Measurements from ENCODE around the gene SHFL.

The SHFL gene

DNA sequence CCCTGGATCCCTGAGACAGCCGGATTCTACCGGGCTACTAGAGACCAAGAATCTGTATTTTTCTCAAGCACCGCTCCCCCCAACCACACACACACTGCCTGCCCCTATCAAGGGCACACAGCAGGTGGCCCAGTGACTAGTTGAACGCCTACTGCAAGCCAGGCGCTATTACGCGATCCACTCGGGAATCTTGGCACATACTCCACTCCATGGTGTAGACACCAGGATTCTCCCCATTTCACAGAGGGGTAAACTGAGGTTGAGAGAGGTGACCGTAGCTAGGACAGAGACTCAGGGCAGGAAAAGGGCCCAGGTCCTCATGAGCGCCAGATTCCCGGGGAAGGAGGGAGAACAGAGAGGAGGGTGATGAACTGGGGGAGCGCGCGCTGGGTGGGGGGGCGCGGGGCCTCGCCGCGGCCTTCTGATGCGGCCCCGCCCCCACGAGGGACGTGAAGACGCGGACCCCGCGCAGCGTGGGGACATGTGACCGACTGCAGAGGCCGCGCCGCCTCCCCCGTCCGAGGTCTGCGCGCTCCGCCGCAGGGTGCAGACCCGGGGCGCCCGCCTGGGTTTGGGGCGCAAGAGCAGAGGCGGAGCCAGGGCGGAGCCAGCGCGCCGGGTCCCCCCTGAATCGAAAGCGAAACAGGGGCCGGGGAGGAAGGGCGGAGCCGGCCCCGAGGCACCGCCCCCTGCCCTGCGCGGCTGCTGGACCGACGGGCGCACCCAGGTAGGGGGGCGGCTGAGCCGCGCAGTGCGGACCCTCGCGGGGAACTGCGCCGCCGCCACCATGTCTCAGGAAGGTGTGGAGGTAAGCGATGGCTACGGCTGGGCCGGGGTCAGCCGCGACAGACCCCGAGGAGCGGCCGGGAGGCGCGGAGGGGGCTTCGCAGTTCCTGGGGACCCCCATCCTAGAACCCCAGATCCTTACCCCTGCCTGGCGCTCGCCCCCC, at the start of gene SHFL:
Gene SHFL, plus strand, starts transcription at position 677 of the 950 bp plus-strand sequence. Its CDS starts 111 bp downstream, at position 788.
- peaks cover 3% of the 10 kb centered on the region for H3K27me3 Mint-ChIP-seq (ENCODE audit: low read depth)

DNA sequence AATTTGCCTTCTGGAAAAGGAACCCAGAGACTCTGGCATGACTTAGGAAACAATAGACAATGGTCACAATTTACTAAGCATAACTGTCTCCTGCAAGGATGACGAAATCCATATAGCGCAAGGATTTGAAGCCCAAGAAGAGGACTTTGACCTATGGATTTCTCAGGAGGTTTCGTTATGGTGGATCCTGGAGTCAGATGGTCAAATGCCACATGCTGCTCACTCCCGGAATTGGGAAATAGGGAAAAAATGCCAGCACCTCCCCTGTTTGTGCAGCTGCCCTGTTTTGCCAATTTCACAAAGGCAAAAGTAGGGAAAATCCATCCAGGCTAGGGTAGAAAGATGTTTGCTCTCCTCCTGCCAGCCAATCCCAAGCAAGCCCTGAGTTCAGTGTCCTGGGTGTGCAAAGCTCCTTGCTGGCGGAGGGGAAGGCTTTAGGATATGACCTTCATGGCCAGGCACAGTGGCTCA, 49.5 kb upstream of the SHFL start:
- no peak overlapping the region for H3K4me3 Mint-ChIP-seq
- no peaks in the 10 kb centered on the region for H3K4me1 Mint-ChIP-seq (ENCODE audit: low read depth)
- no peaks in the 10 kb centered on the region for H3K36me3 Mint-ChIP-seq (ENCODE audit: low read depth)
- H3K27ac Mint-ChIP-seq = no peak overlapping the region
- no peaks in the 10 kb centered on the region for H3K9me3 Mint-ChIP-seq
- H3K27me3 Mint-ChIP-seq (ENCODE audit: low read depth) = peaks cover 20% of the 10 kb centered on the region

More for the DNA sequence above, at the start of gene SHFL:
- Mint-ChIP-seq H3K4me1 (ENCODE audit: low read depth) (peaks cover 12% of the 10 kb centered on the region), H3K27ac (peak within 1 kb of the TSS; percentile 85), H3K4me3 (peak within 1 kb of the TSS; percentile 87), H3K9me3 (no peaks in the 10 kb centered on the region), H3K36me3 (ENCODE audit: low read depth) (peaks cover 17% of the 10 kb centered on the region)

DNA sequence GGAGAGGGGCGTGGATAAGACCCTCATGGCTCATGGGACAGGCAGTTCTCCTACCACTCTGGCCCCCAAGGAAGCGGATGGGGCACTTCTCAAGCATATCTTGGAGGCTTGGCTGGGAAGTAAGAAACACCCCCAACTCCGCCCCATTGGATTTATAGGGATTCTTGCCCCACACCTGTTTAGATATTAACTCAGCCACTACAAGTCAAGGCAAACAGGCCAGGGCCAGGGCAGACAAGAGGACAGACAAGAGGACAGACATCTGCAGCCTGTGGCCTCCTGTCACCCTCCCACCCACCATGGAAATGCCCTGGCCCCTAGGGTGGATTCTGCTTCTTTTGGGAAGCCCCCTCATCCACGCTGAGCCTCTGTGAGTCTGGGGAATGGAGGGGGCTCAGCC, 48.8 kb upstream of the SHFL start:
- no peak overlapping the region for H3K27ac Mint-ChIP-seq
- no peak overlapping the region for H3K4me3 Mint-ChIP-seq
- H3K27me3 Mint-ChIP-seq (ENCODE audit: low read depth) = peaks cover 17% of the 10 kb centered on the region
- no peaks in the 10 kb centered on the region for H3K9me3 Mint-ChIP-seq
- H3K36me3 Mint-ChIP-seq (ENCODE audit: low read depth) = no peaks in the 10 kb centered on the region
- H3K4me1 Mint-ChIP-seq (ENCODE audit: low read depth) = no peaks in the 10 kb centered on the region

DNA sequence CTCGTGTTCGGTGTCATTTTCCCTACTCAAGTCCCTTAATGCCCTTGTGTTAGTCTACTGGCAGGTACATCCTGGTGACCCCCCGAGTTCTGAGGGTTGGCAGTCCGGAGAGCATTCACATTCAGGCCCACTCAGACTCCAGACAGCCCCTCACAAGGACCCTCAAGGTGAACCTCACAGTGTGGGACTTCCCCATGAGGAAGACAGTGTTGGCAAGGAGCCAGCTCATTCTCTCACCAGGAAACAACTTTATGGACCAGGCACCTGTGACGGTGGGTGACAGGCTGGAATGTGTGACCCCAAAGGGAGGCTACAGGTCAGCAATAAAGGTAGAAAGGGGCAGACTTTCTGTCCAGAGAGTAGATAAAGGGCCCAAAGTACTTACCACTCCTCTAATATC, 48.3 kb upstream of the SHFL start:
- no peak overlapping the region for H3K4me3 Mint-ChIP-seq
- H3K9me3 Mint-ChIP-seq = no peaks in the 10 kb centered on the region
- peaks cover 15% of the 10 kb centered on the region for H3K27me3 Mint-ChIP-seq (ENCODE audit: low read depth)
- H3K4me1 Mint-ChIP-seq (ENCODE audit: low read depth) = no peaks in the 10 kb centered on the region
- no peaks in the 10 kb centered on the region for H3K36me3 Mint-ChIP-seq (ENCODE audit: low read depth)
- H3K27ac Mint-ChIP-seq = no peak overlapping the region

DNA sequence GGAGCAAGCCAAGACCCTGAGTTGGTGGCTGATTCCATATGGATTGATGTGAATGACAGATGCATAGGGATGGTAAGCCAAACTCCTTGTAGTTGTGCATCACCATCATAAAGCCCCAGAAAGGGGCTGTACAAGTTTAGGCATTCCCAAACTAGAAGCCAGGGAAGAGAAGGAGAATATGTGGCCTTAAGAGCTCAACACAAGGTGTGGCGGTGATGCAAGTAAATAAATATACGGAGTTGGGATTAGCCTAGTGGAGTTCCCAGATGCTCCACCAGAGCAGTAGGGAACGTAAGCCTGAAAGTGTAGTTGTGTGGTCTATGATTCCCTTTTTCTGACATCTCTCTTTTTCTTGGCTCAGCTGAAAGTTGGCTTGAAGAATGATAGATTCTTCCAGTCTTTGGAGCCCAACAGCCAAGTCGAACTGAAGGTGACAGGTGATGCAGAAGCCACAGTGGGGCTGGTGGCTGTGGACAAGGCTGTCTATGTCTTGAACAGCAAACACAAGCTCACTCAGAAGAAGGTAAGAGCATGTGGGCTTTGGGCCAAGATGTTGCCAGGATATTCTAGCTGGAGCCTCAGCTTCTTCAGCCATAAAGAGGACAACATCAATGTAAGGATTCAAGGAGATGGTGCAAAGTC, 42.7 kb upstream of the SHFL start:
- H3K4me1 Mint-ChIP-seq (ENCODE audit: low read depth) = no peaks in the 10 kb centered on the region
- peaks cover 12% of the 10 kb centered on the region for H3K27me3 Mint-ChIP-seq (ENCODE audit: low read depth)
- H3K27ac Mint-ChIP-seq = no peak overlapping the region
- H3K9me3 Mint-ChIP-seq = no peaks in the 10 kb centered on the region
- no peak overlapping the region for H3K4me3 Mint-ChIP-seq
- H3K36me3 Mint-ChIP-seq (ENCODE audit: low read depth) = no peaks in the 10 kb centered on the region

DNA sequence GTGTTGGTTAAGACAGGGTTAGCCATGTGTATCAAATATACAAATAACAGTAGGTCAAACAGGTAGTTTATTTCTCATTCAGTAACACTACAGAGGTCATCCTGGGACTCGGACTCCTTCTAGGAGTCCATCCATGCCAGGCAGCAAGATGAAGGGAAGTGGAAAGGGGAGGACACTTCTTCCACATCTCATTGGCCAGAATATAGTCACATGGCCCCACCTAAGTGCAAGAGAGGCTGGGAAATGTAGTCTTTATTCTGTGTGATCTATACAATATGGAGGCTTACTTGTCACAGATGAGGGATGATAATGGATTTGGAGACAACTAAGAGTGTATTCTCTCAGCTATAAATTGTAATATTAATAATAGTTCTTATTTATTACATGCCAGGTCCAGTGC, 41.7 kb upstream of the SHFL start:
- no peaks in the 10 kb centered on the region for H3K4me1 Mint-ChIP-seq (ENCODE audit: low read depth)

DNA sequence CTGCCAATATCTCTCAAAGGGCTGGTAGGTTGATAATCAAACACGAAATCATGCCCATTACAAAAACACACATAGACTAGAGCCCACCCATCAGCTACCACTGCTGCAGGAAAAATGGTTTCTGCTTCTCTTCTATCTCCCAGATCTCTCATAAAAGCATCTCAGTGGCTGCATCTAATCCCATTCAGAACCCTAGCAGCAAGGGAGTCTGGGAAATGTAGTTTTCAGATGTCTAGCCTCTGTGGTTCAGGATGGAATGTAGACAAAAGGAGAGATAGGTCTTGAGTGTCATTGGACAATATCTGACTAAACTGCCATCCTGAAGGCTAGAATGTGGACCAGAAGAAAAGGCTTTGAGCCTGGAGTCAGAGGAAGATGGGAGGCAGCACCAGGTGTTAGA, 40.7 kb upstream of the SHFL start:
- no peaks in the 10 kb centered on the region for H3K36me3 Mint-ChIP-seq (ENCODE audit: low read depth)
- no peak overlapping the region for H3K4me3 Mint-ChIP-seq
- H3K9me3 Mint-ChIP-seq = no peaks in the 10 kb centered on the region
- H3K27ac Mint-ChIP-seq = no peak overlapping the region
- H3K27me3 Mint-ChIP-seq (ENCODE audit: low read depth) = peaks cover 12% of the 10 kb centered on the region
- no peaks in the 10 kb centered on the region for H3K4me1 Mint-ChIP-seq (ENCODE audit: low read depth)

More for the DNA sequence above, 41.7 kb upstream of the SHFL start:
- H3K36me3 Mint-ChIP-seq (ENCODE audit: low read depth) = no peaks in the 10 kb centered on the region
- H3K9me3 Mint-ChIP-seq = no peaks in the 10 kb centered on the region
- peaks cover 12% of the 10 kb centered on the region for H3K27me3 Mint-ChIP-seq (ENCODE audit: low read depth)
- H3K4me3 Mint-ChIP-seq = no peak overlapping the region
- no peak overlapping the region for H3K27ac Mint-ChIP-seq

DNA sequence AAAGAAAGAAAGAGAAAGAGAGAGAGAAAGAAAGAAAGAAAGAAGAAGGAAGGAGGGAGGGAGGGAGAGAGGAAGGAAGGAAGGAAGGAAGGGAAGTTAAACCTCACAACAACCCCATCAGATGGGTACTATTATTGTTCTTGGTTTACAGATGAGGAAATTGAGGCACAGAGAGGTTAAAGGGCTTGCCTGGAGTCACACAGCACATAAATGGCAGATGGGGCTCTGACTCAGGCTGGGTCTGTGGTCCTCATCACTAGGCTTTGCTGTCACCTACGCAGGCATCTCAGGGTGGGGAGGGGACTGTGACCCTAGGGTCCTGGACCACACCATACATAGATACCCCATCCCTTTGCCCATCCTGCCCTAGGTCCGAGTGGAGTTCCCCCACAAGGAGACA, 36.5 kb upstream of the SHFL start:
- no peaks in the 10 kb centered on the region for H3K36me3 Mint-ChIP-seq (ENCODE audit: low read depth)
- no peak overlapping the region for H3K27ac Mint-ChIP-seq
- no peaks in the 10 kb centered on the region for H3K9me3 Mint-ChIP-seq
- no peak overlapping the region for H3K4me3 Mint-ChIP-seq
- H3K27me3 Mint-ChIP-seq (ENCODE audit: low read depth) = no peaks in the 10 kb centered on the region
- no peaks in the 10 kb centered on the region for H3K4me1 Mint-ChIP-seq (ENCODE audit: low read depth)

DNA sequence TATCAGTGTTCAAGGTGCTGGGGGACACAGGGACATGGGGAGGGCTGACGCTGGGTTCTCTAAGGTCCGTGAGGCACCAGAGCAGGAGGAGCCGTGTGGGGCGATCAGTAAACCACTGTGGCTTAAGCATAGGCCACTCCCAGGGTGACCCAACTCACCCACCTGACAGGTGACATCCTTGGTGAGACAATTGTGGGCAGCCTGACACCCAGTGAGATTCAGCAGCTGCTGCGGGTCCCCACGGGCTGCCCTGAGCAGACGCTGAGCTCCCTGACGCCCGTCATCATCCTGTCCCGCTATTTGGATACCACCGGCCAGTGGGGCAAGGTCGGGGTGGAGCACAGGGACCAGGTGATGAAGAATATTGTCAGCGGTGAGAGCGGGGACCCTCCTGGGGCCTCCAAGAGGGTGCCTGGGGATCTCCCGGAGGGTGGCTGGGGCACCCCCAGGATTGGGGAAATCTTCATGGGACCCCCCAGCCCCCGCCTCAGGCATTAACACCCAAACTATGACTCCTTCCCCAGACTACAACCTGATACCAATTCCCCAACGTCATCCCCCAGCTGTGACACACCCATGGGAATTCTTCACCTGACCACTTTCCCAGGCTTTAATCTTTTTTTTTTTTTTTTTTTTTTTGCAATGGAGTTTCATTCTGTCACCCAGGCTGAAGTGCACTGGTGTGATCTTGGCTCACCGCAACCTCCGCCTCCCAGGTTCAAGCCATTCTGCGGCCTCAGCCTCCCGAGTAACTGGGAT, 33.3 kb upstream of the SHFL start:
- Mint-ChIP-seq H3K9me3 (no peaks in the 10 kb centered on the region), H3K27me3 (ENCODE audit: low read depth) (no peaks in the 10 kb centered on the region), H3K4me3 (no peak overlapping the region), H3K4me1 (ENCODE audit: low read depth) (no peaks in the 10 kb centered on the region), H3K36me3 (ENCODE audit: low read depth) (no peaks in the 10 kb centered on the region), H3K27ac (no peak overlapping the region)

DNA sequence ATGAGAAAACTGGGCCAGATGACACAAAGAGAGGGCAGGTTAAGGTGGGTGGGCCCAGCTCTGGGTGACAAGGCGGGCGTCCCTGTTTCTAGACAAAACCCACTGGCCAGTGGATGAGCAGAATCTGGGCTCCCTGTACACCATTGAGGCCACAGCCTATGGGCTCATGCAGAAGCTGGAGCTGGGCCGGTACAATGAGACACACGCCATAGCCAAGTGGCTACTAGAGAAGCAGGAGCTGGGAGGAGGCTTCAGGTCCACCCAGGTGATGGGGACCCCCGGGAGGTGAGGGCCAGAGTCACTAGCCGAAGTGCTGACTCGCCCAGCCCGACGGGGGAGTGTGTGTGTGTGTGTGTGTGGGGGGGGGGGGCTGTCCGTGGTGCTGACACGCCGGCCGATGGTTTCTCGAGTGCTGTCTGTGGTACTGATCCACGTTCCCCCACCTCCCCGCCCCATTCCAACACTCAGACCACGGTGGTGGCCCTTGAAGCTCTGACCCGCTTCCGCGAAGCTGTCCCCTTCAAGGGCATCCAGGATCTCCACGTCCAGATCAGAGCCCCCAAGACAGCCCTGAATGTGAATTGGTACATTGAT, 24.3 kb upstream of the SHFL start:
- Mint-ChIP-seq H3K9me3 (no peaks in the 10 kb centered on the region), H3K4me3 (no peak overlapping the region), H3K36me3 (ENCODE audit: low read depth) (no peaks in the 10 kb centered on the region), H3K27ac (no peak overlapping the region), H3K4me1 (ENCODE audit: low read depth) (no peaks in the 10 kb centered on the region), H3K27me3 (ENCODE audit: low read depth) (peaks cover 12% of the 10 kb centered on the region)

DNA sequence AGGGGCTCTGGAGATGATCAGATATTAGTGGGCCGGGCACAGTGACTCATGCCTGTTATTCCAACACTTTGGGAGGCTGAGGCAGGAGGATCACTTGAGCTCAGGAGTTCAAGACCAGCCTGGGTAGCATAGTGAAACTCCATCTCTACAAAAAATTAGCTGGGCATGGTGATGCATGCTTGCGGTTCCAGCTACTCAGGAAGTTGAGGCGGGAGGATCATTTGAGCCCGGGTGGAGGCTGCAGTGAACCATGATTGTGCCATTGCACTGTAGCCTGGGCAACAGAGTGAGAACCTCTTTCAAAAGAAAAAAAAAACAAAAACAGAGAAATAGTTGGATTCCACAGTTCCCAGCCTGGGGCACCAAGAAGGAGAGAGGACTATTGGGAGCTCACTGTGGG, 17.9 kb upstream of the SHFL start:
- peaks cover 12% of the 10 kb centered on the region for H3K27me3 Mint-ChIP-seq (ENCODE audit: low read depth)
- no peaks in the 10 kb centered on the region for H3K36me3 Mint-ChIP-seq (ENCODE audit: low read depth)
- H3K4me3 Mint-ChIP-seq = no peak overlapping the region
- H3K27ac Mint-ChIP-seq = no peak overlapping the region
- H3K4me1 Mint-ChIP-seq (ENCODE audit: low read depth) = peaks cover 7% of the 10 kb centered on the region
- peaks cover 4% of the 10 kb centered on the region for H3K9me3 Mint-ChIP-seq

DNA sequence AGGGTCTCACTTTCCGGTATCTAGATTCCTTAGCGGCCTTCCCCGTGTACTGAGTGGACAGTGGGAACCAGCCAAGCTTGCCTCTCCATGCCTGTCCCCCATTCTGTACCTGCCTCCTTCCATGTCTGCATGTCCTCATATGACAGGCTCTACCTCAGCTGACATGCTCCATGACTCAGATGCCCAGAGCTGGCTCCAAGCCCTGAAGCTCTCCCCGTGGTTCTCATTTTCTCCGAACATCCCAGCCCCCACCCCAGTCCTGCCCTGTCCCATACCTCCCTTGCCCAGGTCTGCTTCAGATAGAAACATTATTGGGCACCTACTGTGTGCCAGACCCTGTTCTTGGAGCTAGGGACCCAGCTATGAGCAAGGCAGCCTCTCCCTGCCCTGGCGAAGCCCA, 17.1 kb upstream of the SHFL start:
- Mint-ChIP-seq H3K27ac (no peak overlapping the region), H3K4me3 (no peak overlapping the region), H3K27me3 (ENCODE audit: low read depth) (peaks cover 7% of the 10 kb centered on the region), H3K4me1 (ENCODE audit: low read depth) (peaks cover 7% of the 10 kb centered on the region), H3K9me3 (peaks cover 5% of the 10 kb centered on the region), H3K36me3 (ENCODE audit: low read depth) (no peaks in the 10 kb centered on the region)

DNA sequence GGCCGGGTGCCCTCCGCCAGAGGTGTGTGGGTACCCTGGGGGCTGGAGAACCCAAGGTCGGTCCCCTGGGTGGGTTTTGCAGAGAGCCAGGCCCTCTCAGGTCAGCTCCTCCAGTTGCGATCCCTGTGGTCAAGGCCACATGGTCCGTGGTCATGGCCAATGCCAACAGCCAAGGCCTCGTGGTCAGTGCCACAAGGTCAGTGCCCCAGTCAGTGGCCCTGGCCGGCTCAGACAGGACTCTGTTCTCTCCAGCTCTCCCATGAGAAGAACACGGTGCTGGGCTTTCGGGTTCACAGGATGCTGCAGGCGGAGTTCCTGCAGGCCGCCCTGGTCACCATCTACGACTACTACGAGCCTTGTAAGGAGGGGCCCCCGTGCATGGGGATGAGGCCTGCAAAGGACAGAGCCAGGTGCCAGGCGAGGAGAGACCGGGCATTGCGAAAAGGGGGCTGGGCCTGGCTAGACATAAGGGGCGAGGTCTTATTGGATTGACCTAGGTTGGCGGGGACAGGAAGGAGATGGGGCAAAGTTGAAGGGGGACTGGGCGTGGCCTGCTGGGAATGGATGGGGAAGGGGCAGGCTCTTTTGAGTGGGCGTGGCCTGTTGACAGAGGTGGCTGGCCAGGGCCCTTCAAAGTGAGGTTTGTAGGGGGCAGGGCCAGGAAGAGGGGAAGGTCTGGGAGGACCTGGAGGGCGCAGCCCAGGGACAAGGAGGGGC, 15.2 kb upstream of the SHFL start:
- Mint-ChIP-seq H3K27me3 (ENCODE audit: low read depth) (peaks cover 6% of the 10 kb centered on the region), H3K9me3 (peaks cover 8% of the 10 kb centered on the region), H3K27ac (no peak overlapping the region), H3K4me3 (no peak overlapping the region), H3K36me3 (ENCODE audit: low read depth) (no peaks in the 10 kb centered on the region), H3K4me1 (ENCODE audit: low read depth) (peaks cover 7% of the 10 kb centered on the region)

DNA sequence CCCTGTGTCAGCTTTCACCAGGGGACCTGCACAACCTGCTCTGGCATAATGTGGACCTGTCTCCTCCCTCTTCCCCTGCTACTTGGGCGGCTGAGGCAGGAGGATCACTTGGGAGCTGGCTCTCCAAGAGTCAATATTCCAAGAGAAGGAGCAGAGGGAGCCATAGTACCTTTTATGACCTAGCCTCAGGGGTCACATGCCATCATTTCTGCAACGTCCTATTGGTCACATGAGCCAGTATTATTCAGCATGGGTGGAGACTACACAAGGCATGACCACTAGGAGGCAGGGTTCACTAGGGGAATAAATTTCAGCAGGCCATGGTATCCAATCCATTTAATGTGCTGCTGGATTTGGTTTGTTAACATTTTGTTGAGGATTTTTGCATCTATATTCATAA, 12.0 kb upstream of the SHFL start:
- H3K9me3 Mint-ChIP-seq = peaks cover 8% of the 10 kb centered on the region
- no peak overlapping the region for H3K27ac Mint-ChIP-seq
- no peaks in the 10 kb centered on the region for H3K36me3 Mint-ChIP-seq (ENCODE audit: low read depth)
- H3K27me3 Mint-ChIP-seq (ENCODE audit: low read depth) = peaks cover 14% of the 10 kb centered on the region
- peaks cover 2% of the 10 kb centered on the region for H3K4me1 Mint-ChIP-seq (ENCODE audit: low read depth)
- H3K4me3 Mint-ChIP-seq = no peak overlapping the region
